Thymus (tissue), 11 donors: ENCODE results near the gene ETAA1. TPM values are rescaled to one million over a fixed set of nuclear protein-coding genes. Genes with fewer than 3 reads are reported as not detected.

Experiments used
- DNase-seq, 9 donors: peaks; one replicate each; pipeline ENCODE4 v3.0.0-alpha.2; 2013; ENCODE audit warnings: low spot score in 9 of 9, low read depth in 6 of 9, missing footprints in 1 of 9
- H3K27ac ChIP-seq, 2 donors: one replicate each; pipeline ENCODE4 v1.5.1; 2013; ENCODE audit warnings: control low read depth in 1 of 2, low read depth in 1 of 2, low read length in 1 of 2, mild to moderate bottlenecking in 1 of 2, moderate library complexity in 1 of 2
- H3K27me3 ChIP-seq, 2 donors: one replicate each; pipeline ENCODE4 v1.5.1; 2013; ENCODE audit warnings: low read length in 1 of 2; ENCODE audit not compliant: control insufficient read depth in 2 of 2, insufficient read depth in 1 of 2
- H3K36me3 ChIP-seq, 2 donors: one replicate each; pipeline ENCODE4 v1.5.1; 2013; ENCODE audit warnings: low read length in 1 of 2, mild to moderate bottlenecking in 1 of 2, moderate library complexity in 1 of 2; ENCODE audit not compliant: control insufficient read depth in 2 of 2, insufficient read depth in 2 of 2
- H3K4me1 ChIP-seq, 2 donors: one replicate each; pipeline ENCODE4 v1.5.1; 2013; ENCODE audit warnings: low read length in 2 of 2; ENCODE audit not compliant: control insufficient read depth in 2 of 2, insufficient read depth in 2 of 2
- H3K4me3 ChIP-seq, 2 donors: one replicate each; pipeline ENCODE4 v1.5.1; 2013; ENCODE audit warnings: low read length in 2 of 2, control low read depth in 1 of 2, mild to moderate bottlenecking in 1 of 2
- H3K9me3 ChIP-seq, 2 donors: one replicate each; pipeline ENCODE4 v1.5.1; 2013; ENCODE audit warnings: low read length in 1 of 2, mild to moderate bottlenecking in 1 of 2; ENCODE audit not compliant: control insufficient read depth in 2 of 2, insufficient read depth in 1 of 2
- WGBS: extraction: QIAGEN DNeasy Blood & Tissue Kit; methylation state at CpG from one replicate; pipeline ENCODE4 v1.1.7; 2013; 5-methylcytosine and 5-hydroxymethylcytosine counted together
- polyA plus RNA-seq: library from polyadenylated mRNA; stranded (reverse); fragments of 200-250 nt; gene quantifications from one replicate; pipeline ENCODE4 v1.2.3, GENCODE V29; 2013
- total RNA-seq: library from RNA; stranded (reverse); fragments of 120-200 nt; gene quantifications from one replicate; pipeline ENCODE4 v1.2.4, GENCODE V29; 2013
- donor health status: healthy.

ETAA1 gene
- total and polyA plus RNA-seq, 2 donors = 19.3 to 19.8 TPM

DNA sequence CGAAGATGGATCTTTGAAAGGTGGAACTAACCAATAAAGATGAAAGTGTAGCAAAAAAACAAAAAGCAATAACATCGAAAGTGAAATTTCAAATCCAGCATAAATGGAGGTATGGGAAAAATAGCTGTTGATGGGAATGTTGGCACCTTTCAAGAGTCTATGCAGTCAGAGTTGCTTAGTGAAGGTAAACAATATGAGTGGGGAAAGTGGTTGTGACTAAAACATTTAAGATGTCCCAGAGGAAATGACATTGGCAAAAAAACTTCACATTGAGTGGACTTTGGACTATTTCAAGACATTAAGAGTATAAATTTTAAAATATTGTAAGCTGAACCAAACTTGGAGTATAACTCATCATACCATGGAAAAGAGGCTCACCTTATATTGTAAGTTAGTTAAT, 17.7 kb downstream of the ETAA1 start:
- Histone ChIP-seq H3K27ac (no peak overlapping the region), H3K4me3 (no peak overlapping the region), H3K36me3 (no peaks in the 10 kb centered on the region), H3K27me3 (no peaks in the 10 kb centered on the region), H3K4me1 (no peaks in the 10 kb centered on the region), H3K9me3 (no peaks in the 10 kb centered on the region)
- DNase-seq = no peak
- 98% methylated on average over 2 of the region's 2 CpGs for WGBS

DNA sequence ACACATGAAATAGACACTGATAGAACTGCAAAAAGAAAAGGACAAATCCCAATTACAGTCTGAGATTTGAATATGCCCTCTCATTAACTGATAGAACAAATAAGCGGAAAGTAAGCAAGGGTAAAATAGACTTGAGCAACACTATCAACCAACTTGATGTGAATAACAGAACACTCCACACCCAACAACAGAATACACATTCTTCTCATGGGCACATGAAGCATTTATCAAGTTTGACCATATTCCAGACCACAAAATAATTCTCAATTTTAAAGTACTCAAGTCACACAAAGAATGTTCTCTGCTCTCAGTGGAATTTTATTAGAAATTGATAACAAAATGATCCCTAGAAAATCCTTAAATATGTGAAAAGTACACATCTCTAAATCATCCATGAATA, 19.0 kb downstream of the ETAA1 start:
- H3K4me1 ChIP-seq = no peaks in the 10 kb centered on the region
- H3K9me3 ChIP-seq = no peaks in the 10 kb centered on the region
- no peak for DNase-seq
- H3K27ac ChIP-seq = no peak overlapping the region
- H3K36me3 ChIP-seq = no peaks in the 10 kb centered on the region
- H3K27me3 ChIP-seq = no peaks in the 10 kb centered on the region
- 95% methylated on average over 1 of the region's 1 CpG for WGBS
- no peak overlapping the region for H3K4me3 ChIP-seq

DNA sequence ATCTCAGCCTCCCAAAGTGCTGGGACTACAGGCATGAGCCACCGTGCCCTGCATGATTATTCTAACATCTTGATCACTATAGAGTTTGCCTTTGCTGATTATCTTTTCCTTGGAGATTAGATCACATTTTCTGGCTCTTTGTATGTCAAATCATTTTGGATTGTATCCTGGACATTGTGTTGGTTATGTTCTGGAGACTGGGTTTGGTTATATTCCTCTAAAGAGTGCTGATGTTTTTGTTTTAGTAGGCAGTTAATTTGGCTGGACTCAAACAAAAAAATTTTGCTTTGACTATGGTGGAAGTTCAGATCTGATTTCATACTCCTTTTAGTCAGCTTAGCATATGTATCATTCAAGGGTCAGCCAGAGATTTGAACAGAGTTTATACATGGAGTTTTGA, 26.4 kb downstream of the ETAA1 start:
- Histone ChIP-seq H3K36me3 (no peaks in the 10 kb centered on the region), H3K4me1 (no peaks in the 10 kb centered on the region), H3K9me3 (no peaks in the 10 kb centered on the region), H3K27ac (no peak overlapping the region), H3K27me3 (no peaks in the 10 kb centered on the region), H3K4me3 (no peak overlapping the region)
- DNase-seq = no peak
- WGBS = 97% methylated on average over 1 of the region's 1 CpG

DNA sequence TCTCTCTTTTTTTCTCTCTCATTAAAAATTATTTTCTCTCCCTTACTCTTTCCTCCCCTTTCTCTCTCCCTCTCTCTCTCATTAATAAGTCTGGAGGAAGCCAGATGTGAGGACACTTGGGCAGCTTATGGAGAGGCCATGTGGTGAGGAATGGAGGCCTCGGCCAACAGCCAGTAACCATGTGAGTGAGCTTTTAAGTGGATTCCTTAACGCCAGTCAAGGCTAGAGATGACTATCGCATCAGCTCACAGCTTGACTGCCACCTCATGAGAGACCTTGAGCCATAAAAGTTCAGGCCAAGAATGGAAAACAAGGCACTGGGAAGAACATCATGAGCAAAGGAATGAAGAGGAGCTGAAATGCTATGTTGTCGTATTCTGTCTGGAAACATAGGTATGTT, 39.1 kb downstream of the ETAA1 start:
- WGBS = 94% methylated on average over 4 of the region's 4 CpGs
- DNase-seq = no peak
- Histone ChIP-seq H3K9me3 (no peaks in the 10 kb centered on the region), H3K4me3 (no peak overlapping the region), H3K27ac (no peak overlapping the region), H3K27me3 (no peaks in the 10 kb centered on the region), H3K36me3 (no peaks in the 10 kb centered on the region), H3K4me1 (no peaks in the 10 kb centered on the region)

DNA sequence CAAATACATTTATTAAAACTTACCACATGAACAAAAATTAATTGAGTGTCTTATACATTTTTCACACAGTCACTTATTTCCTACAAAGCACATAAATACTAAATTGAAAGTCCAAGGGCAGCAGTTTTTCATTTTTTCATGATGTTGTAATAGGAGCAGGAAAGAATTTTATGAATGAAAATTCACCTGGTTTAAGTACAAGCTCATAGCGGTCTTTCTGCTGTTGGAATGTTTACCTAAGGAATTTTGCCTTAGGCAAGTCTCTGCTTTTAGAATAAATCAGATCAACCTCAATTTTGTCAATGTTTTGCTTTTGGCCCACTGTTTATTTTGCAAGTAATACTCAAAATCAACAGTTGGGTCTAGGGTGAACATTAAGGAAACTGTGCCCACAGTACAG, 40.0 kb downstream of the ETAA1 start:
- 97% methylated on average over 1 of the region's 1 CpG for WGBS
- no peak for DNase-seq
- no peak overlapping the region for H3K4me3 ChIP-seq
- H3K4me1 ChIP-seq = no peaks in the 10 kb centered on the region
- H3K9me3 ChIP-seq = no peaks in the 10 kb centered on the region
- no peaks in the 10 kb centered on the region for H3K36me3 ChIP-seq
- H3K27me3 ChIP-seq = no peaks in the 10 kb centered on the region
- no peak overlapping the region for H3K27ac ChIP-seq

DNA sequence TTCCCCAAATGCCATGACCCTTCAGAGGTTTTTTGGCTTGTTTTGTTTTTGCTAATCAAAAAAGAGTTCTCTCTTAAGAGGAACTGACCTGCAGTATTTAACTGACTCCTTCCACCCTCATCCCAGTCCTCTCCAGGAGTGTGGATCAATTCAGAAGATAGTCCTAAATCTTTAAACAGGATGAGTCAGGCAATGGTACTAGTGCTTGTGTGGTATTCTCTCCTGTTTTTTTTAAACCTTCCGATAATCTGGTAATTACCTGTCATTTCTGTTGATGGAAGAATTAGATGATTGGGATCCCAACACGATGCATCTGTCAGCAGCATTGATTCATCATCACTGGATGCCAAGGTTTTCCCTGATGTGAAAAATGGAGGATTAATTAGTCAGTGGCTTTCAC, 41.2 kb downstream of the ETAA1 start:
- WGBS = 96% methylated on average over 2 of the region's 2 CpGs
- Histone ChIP-seq H3K27ac (no peak overlapping the region), H3K9me3 (no peaks in the 10 kb centered on the region), H3K27me3 (no peaks in the 10 kb centered on the region), H3K4me3 (no peak overlapping the region), H3K36me3 (no peaks in the 10 kb centered on the region), H3K4me1 (no peaks in the 10 kb centered on the region)
- DNase-seq = no peak

DNA sequence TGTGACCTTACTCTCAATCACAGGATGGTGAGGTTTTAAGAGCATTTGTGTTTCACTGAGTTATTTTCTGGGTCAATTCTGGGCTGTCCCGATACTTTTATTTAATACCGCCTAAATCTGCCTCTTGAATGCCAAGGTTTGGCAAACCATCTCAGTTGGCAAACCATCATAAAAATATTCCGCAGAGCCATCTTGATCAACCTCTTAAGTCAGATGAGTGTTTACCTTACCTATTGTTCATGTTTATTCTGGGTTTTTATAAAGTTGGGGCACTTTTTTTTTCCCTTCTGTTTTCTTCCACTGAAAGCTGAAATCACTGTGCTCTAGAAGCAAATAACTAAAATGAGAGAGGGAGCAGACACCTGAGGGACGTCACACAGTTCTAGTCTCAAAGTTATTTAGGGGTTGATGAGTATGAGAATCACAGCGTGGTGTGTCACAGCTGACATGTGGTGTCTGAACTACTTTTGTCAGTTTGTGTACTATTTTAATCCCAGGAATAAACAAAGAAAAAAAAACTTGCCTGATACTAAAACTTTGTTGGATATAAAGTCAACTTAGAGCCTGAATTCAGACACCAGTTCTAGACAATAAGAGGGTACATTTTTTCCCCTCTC, 48.6 kb downstream of the ETAA1 start:
- no peak for DNase-seq
- H3K27me3 ChIP-seq = no peaks in the 10 kb centered on the region
- H3K36me3 ChIP-seq = no peaks in the 10 kb centered on the region
- H3K4me3 ChIP-seq = no peak overlapping the region
- H3K9me3 ChIP-seq = no peaks in the 10 kb centered on the region
- H3K27ac ChIP-seq = no peak overlapping the region
- no peaks in the 10 kb centered on the region for H3K4me1 ChIP-seq
- 95% methylated on average over 5 of the region's 5 CpGs for WGBS

DNA sequence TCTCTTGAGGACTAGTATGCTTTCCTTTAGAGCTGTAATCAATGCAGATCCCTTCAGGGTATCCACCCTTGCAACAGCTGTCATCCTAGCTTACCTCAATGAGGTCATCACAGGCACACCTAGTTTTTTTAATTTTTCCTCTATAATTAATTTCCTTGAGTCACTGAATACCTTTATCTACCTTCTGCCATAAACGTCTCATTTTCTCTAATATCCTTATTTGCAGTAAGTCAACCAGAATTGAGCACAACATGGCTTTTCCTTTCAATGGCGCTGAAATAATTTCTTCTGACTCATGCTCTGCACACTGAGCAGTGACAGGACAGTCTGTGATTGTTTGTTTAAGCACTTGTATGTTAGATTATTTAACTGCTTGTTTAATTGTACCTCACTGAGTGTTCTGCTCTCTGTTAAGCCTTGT, 49.4 kb downstream of the ETAA1 start:
- H3K27ac ChIP-seq = no peak overlapping the region

DNA sequence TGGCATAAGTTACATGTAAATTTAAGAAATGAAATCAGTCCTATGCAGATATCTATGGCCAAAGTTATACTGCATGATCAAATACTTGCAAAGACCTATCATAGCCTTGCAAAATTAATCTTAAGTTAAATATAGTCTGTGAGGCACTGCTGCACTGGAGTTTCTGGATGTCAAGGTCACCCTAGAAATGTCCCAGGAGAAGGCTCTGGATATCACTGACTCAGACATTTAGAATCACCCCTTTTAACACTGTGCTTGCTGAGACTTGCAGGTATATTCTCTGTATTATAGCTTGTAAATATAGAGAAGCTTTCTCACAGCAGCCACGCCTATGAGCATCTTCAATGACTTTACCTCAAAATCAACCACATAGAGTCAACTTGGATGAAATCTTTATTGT, 51.5 kb downstream of the ETAA1 start:
- Histone ChIP-seq H3K4me3 (no peak overlapping the region), H3K36me3 (no peaks in the 10 kb centered on the region), H3K4me1 (no peaks in the 10 kb centered on the region), H3K27ac (no peak overlapping the region), H3K27me3 (no peaks in the 10 kb centered on the region), H3K9me3 (no peaks in the 10 kb centered on the region)
- WGBS = 97% methylated on average over 1 of the region's 1 CpG
- DNase-seq = no peak

More for the DNA sequence above, 49.4 kb downstream of the ETAA1 start:
- H3K36me3 ChIP-seq = no peaks in the 10 kb centered on the region
- no peak for DNase-seq
- H3K27me3 ChIP-seq = no peaks in the 10 kb centered on the region
- WGBS = 90% methylated on average over 2 of the region's 2 CpGs
- H3K4me3 ChIP-seq = no peak overlapping the region
- H3K9me3 ChIP-seq = no peaks in the 10 kb centered on the region
- H3K4me1 ChIP-seq = no peaks in the 10 kb centered on the region
